Kasumi-1 (cell line): Measurements from ENCODE around the gene FOXJ3.

ENCODE experiments used
- DNase-seq, 2 experiments: peaks; one replicate each; lab custom pipeline; 2025; lab: John Stamatoyannopoulos, UW

Gene FOXJ3

GRCh38 chr1:42311138-42311537, 23.9 kb downstream of the FOXJ3 start:
- no peak for DNase-seq

- no peak for DNase-seq
These were observed 28.1 kb downstream of the FOXJ3 start for GRCh38 chr1:42306977-42307376.

GRCh38 chr1:42305639-42306038, 29.4 kb downstream of the FOXJ3 start:
- no peak for DNase-seq

- no peak for DNase-seq
These were observed 33.0 kb downstream of the FOXJ3 start for GRCh38 chr1:42302034-42302433.

GRCh38 chr1:42298520-42298919, 36.5 kb downstream of the FOXJ3 start:
- no peak for DNase-seq

DNA sequence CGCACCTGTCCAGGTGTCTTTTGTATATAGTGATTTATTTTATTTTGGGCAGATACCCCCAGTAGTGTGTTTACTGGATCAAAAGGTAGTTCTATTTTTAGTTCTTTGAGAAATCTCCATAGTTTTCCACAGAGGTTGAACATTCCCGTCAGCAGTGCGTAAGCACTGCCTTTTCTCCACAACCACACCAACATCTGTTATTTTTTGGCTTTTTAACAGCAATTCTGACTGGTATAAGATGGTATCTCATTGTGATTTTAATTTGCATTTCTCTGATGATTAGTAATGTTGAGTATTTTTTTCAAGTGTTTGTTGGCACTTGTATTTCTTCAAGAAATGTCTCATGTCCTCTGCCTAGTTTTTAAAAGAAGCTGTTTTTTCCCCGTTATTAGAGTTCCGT, 39.2 kb downstream of the FOXJ3 start:
- DNase-seq = no peak

DNA sequence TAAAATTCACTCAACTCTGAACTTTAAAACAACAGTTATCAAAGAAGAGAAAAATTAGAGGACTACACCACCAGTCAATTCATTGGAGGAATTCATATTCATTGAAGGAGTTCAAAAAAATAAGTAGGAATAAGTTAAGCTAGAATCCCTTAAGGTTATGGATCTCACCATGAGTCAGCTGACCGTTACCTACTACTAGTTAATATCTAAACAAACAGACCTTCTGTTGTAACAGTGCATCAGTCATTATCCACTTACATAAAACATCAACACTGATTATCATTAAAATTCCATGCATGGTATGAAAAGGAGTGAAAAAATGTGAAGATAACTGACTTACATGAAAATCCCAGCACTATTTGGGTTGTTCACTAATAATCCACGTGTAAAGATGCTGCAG, 44.9 kb downstream of the FOXJ3 start:
- no peak for DNase-seq

DNA sequence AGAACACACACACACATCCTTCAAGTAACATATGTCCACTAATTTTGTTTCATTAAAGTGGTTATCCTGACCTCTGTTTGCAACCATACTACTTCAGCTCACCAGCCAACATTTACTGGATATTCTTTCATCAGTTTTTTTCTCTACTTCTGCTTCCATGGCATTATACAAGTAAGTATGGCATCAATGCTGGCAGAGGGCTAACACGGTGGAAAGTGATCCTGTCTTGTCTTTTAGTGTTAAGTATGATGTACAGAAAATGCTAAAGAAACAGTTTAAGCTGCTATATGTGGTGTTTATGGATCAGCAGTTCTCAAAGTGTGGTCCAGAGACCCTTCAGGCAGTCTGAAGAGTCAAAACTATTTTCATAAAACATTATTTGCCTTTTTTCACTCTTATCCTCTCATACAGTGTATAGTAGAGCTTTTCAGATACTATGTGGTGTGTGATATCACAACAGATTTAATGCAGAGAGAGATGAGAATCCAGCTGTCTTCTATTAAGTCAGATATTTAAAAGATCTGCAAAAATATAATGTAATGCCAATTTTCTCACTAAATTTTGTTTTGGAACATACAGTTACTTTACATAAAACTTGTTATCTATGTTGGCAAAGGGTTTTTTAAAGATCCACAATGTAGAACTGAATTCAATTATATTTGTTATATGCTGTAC, 46.6 kb downstream of the FOXJ3 start:
- no peak for DNase-seq

- peak; percentile 2 to 27 for DNase-seq
These were observed 52.0 kb downstream of the FOXJ3 start for GRCh38 chr1:42282867-42283583.

DNA sequence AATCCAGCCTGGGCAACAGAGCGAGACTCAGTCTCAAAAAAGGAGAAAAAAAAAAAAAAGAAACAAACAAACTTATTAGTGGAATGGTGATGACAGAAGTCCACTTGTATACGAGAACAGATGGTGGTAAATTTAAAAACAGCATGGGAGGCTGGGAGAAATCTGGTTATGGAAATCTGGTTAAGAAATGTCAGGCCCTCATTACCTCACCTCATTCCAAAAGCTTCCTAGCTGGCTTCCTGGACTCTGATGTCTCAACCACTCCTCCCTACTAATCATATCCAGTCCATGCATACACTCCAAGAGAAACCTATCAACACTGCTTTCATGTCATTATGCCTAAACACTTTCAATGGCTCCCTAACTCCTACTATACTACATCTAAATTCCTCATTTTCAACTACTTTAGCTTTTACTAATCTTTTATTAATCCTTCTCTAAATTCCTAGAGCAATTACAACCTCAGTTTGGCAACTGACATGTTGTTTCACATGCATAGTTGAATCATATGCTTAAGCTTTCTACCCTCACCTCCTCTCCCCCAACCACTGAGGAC, 52.9 kb downstream of the FOXJ3 start:
- no peak for DNase-seq

GRCh38 chr1:42280821-42281220, 54.2 kb downstream of the FOXJ3 start:
- no peak for DNase-seq

GRCh38 chr1:42279055-42279454, 56.0 kb downstream of the FOXJ3 start:
- DNase-seq = no peak

GRCh38 chr1:42272920-42273319, 62.1 kb downstream of the FOXJ3 start:
- DNase-seq = no peak

DNA sequence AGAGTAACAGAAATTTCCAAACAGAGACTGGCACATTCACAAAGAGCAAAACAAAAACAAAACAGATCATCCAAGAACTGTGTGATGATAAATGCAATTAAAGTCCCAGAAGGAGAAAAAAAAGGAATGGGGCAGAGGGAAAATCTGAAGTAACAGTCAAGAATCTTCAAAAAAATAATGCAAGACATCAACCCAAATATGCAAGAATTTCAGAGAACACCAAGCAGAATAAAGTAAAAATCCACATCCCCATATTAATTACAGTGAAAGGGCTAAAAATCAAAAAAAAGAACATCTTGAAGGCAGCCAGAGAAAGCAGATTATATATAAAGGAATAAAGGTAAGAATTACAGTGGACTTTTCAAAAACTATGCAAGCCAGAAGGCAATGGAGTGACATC, 67.1 kb downstream of the FOXJ3 start:
- no peak for DNase-seq

- no peak for DNase-seq
These were observed 68.5 kb downstream of the FOXJ3 start for GRCh38 chr1:42266253-42267135.

DNA sequence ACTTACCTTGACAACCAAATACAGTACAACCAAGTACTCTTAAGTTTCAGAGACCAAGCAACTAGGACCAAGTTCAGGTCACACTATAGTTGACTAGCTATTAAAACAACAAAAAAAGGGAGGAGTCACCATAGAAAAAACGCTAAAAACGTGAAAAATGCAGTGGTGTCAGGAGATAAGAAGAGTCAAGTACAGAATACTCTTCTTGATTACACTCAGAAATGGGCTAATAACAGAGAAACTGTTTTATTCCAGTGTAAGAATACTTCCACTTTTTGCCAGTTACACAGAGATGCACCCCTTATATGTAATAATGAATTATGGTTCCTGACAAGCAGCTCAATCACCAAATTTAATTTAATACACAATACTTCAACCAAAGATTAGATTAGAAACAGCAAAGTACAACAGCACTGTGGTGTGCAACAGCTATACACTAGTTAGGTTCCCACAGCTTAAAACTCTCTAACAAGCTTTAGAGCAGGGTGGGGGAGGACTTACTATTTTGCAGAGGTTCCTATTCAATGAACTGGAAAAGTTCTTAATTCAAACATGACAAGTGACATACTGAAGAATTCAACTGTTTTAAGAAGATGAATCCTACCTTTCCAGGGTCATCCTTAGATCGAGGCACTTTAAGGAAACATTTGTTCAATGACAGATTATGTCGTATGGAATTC, 70.4 kb downstream of the FOXJ3 start:
- DNase-seq = no peak

DNA sequence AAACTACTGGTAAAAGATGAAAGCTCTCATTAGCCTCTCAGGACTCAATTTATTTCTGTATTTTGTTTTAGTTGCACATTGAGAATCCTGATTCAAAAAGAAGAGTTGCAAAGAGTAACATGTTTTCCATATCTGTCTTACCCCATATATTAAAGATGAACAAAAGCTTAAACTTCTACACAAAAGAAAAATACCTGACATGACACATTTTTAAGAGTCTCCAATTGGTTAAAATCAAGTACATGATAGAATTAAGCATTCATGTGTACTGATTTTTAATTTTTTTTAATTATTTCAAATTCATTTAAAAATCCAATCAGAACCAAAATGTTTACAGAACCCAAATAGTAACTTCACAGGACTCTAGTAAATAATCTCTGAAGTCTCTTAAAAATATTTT, 72.0 kb downstream of the FOXJ3 start:
- no peak for DNase-seq

GRCh38 chr1:42260376-42261070, 74.5 kb downstream of the FOXJ3 start:
- no peak for DNase-seq

- DNase-seq = no peak
These were observed 75.3 kb downstream of the FOXJ3 start for GRCh38 chr1:42259739-42260064.

- peak in 1 of 2 experiments; percentile 4 for DNase-seq
These were observed 75.8 kb downstream of the FOXJ3 start for GRCh38 chr1:42259059-42259738.

GRCh38 chr1:42258218-42258617, 76.8 kb downstream of the FOXJ3 start:
- no peak for DNase-seq
